HEK293 (cell line): ENCODE measurements around the gene GMPR2.

Experiments
- BCL11A ChIP-seq: fragments of 450-650 bp; formaldehyde crosslinking; IDR thresholded peaks from 2 replicates; pipeline ENCODE4 v1.5.1; 2016; ENCODE audit warnings: low read depth, missing biosample characterization, missing genetic modification characterization
- HOXA7 ChIP-seq: sonication (generic); formaldehyde crosslinking; IDR thresholded peaks from 2 replicates; pipeline ENCODE4 v1.8.1; 2022; ENCODE audit warnings: missing genetic modification reagents, borderline replicate concordance
- KLF9 ChIP-seq: fragments of 450-650 bp; formaldehyde crosslinking; IDR thresholded peaks from 2 replicates; pipeline ENCODE4 v1.5.1; 2016; ENCODE audit warnings: missing biosample characterization, missing genetic modification characterization, low read depth
- SCRT1 ChIP-seq: fragments of 450-650 bp; formaldehyde crosslinking; IDR thresholded peaks from 2 replicates; pipeline ENCODE4 v1.5.1; 2016; ENCODE audit warnings: missing biosample characterization, missing genetic modification characterization, borderline replicate concordance
- YY1 ChIP-seq: fragments of 450-650 bp; formaldehyde crosslinking; IDR thresholded peaks from 2 replicates; pipeline ENCODE4 v1.5.1; 2018; ENCODE audit warnings: missing biosample characterization, missing genetic modification characterization
- ZNF202 ChIP-seq: fragments of 450-650 bp; formaldehyde crosslinking; IDR thresholded peaks from 2 replicates; pipeline ENCODE4 v1.5.1; 2016; ENCODE audit warnings: missing biosample characterization, missing genetic modification characterization, borderline replicate concordance
- ZNF239 ChIP-seq: fragments of 450-650 bp; formaldehyde crosslinking; IDR thresholded peaks from 2 replicates; pipeline ENCODE4 v1.5.1; 2016; ENCODE audit warnings: missing biosample characterization, missing genetic modification characterization
- ZNF302 ChIP-seq: fragments of 450-650 bp; formaldehyde crosslinking; IDR thresholded peaks from 2 replicates; pipeline ENCODE4 v1.5.1; 2016; ENCODE audit warnings: missing biosample characterization, missing genetic modification characterization, low read depth
- ZNF792 ChIP-seq: fragments of 450-650 bp; formaldehyde crosslinking; IDR thresholded peaks from 2 replicates; pipeline ENCODE4 v1.5.1; 2016; ENCODE audit warnings: missing biosample characterization, missing genetic modification characterization
- TF ChIP-seq, protein P1 (sequence below): fragments of 450-650 bp; formaldehyde crosslinking; IDR thresholded peaks from 2 replicates; pipeline ENCODE4 v1.5.1; 2016; ENCODE audit warnings: missing biosample characterization, missing genetic modification characterization
- TF ChIP-seq, protein P2 (sequence below): fragments of 450-650 bp; formaldehyde crosslinking; IDR thresholded peaks from 2 replicates; pipeline ENCODE4 v1.5.1; 2016; ENCODE audit warnings: missing biosample characterization, missing genetic modification characterization
- TF ChIP-seq, protein P3 (sequence below): fragments of 450-650 bp; formaldehyde crosslinking; IDR thresholded peaks from 2 replicates; pipeline ENCODE4 v1.5.1; 2016; ENCODE audit warnings: missing biosample characterization, missing genetic modification characterization
- TF ChIP-seq, protein P4 (sequence below): fragments of 450-650 bp; formaldehyde crosslinking; IDR thresholded peaks from 2 replicates; pipeline ENCODE4 v1.5.1; 2016; ENCODE audit warnings: missing biosample characterization, missing genetic modification characterization

DNA sequence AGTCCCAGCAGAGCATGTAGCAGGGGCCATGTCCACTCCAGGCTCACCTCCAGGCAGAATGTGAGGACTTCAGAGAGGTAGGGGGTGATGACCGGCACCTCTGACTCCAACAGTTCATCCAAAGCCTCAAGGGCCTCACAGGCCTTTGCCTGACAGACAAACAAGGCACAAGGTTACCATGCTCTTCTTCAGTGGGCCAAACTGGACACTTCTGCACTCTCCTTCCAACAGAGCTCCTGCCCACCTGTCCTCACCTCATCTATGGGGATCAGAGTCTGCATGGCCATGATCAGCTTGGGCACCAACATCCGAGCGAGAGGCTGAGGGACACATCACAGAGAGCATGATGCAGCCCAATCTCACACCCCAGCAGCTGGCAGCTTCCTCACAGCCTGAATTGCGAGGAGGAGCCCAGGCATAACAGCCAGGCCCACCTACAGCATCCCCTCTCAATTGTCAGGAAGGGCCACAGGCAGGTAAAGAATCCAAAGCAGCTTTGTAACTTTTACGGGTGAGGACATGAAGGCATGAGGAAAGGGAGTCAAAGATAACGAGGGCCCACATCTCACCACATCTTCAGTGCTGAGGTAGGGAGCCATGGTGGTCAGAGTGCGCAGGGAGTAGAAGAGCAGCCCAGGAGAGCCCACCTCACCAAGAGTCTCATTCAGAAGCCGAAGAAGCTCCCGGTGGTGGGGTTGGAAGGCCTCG is 45.7 kb upstream of the GMPR2 start:
- TF ChIP-seq ZNF792 (no peak), KLF9 (no peak), ZNF239 (tag by site-specific recombination) (no peak), YY1 (tag by site-specific recombination) (no peak), HOXA7 (CRISPR knock-in tag) (no peak), BCL11A (no peak), ZNF202 (tag by site-specific recombination) (no peak), SCRT1 (tag by site-specific recombination) (no peak), ZNF302 (tag by site-specific recombination) (no peak)
- TF ChIP-seq, protein P1, sequence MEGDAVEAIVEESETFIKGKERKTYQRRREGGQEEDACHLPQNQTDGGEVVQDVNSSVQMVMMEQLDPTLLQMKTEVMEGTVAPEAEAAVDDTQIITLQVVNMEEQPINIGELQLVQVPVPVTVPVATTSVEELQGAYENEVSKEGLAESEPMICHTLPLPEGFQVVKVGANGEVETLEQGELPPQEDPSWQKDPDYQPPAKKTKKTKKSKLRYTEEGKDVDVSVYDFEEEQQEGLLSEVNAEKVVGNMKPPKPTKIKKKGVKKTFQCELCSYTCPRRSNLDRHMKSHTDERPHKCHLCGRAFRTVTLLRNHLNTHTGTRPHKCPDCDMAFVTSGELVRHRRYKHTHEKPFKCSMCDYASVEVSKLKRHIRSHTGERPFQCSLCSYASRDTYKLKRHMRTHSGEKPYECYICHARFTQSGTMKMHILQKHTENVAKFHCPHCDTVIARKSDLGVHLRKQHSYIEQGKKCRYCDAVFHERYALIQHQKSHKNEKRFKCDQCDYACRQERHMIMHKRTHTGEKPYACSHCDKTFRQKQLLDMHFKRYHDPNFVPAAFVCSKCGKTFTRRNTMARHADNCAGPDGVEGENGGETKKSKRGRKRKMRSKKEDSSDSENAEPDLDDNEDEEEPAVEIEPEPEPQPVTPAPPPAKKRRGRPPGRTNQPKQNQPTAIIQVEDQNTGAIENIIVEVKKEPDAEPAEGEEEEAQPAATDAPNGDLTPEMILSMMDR = no peak
- TF ChIP-seq, protein P2, sequence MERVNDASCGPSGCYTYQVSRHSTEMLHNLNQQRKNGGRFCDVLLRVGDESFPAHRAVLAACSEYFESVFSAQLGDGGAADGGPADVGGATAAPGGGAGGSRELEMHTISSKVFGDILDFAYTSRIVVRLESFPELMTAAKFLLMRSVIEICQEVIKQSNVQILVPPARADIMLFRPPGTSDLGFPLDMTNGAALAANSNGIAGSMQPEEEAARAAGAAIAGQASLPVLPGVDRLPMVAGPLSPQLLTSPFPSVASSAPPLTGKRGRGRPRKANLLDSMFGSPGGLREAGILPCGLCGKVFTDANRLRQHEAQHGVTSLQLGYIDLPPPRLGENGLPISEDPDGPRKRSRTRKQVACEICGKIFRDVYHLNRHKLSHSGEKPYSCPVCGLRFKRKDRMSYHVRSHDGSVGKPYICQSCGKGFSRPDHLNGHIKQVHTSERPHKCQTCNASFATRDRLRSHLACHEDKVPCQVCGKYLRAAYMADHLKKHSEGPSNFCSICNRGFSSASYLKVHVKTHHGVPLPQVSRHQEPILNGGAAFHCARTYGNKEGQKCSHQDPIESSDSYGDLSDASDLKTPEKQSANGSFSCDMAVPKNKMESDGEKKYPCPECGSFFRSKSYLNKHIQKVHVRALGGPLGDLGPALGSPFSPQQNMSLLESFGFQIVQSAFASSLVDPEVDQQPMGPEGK (tag by site-specific recombination) = no peak
- TF ChIP-seq, protein P3, sequence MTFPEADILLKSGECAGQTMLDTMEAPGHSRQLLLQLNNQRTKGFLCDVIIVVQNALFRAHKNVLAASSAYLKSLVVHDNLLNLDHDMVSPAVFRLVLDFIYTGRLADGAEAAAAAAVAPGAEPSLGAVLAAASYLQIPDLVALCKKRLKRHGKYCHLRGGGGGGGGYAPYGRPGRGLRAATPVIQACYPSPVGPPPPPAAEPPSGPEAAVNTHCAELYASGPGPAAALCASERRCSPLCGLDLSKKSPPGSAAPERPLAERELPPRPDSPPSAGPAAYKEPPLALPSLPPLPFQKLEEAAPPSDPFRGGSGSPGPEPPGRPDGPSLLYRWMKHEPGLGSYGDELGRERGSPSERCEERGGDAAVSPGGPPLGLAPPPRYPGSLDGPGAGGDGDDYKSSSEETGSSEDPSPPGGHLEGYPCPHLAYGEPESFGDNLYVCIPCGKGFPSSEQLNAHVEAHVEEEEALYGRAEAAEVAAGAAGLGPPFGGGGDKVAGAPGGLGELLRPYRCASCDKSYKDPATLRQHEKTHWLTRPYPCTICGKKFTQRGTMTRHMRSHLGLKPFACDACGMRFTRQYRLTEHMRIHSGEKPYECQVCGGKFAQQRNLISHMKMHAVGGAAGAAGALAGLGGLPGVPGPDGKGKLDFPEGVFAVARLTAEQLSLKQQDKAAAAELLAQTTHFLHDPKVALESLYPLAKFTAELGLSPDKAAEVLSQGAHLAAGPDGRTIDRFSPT (tag by site-specific recombination) = no peak
- TF ChIP-seq, protein P4, sequence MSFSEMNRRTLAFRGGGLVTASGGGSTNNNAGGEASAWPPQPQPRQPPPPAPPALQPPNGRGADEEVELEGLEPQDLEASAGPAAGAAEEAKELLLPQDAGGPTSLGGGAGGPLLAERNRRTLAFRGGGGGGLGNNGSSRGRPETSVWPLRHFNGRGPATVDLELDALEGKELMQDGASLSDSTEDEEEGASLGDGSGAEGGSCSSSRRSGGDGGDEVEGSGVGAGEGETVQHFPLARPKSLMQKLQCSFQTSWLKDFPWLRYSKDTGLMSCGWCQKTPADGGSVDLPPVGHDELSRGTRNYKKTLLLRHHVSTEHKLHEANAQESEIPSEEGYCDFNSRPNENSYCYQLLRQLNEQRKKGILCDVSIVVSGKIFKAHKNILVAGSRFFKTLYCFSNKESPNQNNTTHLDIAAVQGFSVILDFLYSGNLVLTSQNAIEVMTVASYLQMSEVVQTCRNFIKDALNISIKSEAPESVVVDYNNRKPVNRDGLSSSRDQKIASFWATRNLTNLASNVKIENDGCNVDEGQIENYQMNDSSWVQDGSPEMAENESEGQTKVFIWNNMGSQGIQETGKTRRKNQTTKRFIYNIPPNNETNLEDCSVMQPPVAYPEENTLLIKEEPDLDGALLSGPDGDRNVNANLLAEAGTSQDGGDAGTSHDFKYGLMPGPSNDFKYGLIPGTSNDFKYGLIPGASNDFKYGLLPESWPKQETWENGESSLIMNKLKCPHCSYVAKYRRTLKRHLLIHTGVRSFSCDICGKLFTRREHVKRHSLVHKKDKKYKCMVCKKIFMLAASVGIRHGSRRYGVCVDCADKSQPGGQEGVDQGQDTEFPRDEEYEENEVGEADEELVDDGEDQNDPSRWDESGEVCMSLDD (tag by site-specific recombination) = no peak
